ENCODE results near the gene MAP4.
A peak's percentile ranks its signal among the peaks of the same experiment; 100 is the strongest.

Gene MAP4

DNA sequence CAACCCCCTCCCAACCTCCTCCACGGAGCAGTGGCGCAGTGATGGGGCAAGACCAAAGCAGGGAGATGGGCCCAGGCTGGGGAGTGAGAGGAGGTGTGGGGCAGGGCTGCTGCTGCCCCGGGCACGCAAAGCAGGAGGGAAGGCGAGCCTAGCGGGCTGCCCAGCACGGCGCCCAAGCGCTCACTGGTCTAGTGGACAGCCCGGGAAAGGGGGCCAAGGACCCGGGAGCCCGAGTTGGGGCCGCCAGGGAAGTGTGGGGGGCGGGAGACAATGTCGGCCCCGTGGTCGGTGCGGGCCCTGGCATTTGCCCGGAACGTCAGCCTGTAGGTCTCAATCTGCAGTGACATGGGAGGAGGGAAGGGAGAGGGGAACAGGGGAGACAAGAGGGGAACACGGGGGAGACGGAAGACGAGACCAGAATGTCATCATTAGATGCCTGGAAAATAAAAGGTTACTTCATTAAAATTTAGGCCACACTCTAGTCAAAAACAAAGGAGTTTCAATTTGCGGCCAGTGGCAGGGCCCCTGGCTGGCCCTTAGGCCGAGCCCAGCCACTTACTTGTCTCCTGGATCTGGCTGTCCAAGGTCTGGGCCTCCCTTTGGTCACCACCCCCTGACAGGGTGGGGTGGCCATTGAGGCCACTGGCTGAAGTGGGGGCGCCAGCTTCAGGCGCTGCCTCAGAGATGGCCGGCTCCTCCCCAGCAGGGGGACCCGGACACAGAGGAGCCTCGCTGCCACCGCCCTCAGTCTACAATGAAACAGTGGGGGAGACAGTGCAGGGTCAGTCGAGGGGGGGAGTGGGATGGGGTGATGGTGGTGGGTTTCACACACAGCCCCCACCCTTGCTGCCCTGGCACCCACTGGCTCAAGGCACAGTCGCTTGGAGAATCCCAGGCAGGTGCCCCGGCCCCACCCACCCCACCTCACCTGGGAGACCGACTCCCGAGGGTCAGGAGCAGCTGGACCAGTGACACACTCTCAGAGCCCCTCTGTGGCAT is 163.3 kb downstream of the MAP4 start:
- Histone ChIP-seq H3K4me3 (no peak overlapping the region), H3K36me3 (replicated peaks) (peaks cover 77% of the 10 kb centered on the region), H3K9me3 (no peaks in the 10 kb centered on the region), H3K27me3 (ENCODE audit: low read depth) (no peaks in the 10 kb centered on the region), H3K4me1 (no peaks in the 10 kb centered on the region)
- no peak for DNase-seq (ENCODE audit: low spot score in 2 of 2)
- in situ Hi-C loops (cut with MboI; ENCODE audit: low sequenced_read_pairs) = no loop called here

DNA sequence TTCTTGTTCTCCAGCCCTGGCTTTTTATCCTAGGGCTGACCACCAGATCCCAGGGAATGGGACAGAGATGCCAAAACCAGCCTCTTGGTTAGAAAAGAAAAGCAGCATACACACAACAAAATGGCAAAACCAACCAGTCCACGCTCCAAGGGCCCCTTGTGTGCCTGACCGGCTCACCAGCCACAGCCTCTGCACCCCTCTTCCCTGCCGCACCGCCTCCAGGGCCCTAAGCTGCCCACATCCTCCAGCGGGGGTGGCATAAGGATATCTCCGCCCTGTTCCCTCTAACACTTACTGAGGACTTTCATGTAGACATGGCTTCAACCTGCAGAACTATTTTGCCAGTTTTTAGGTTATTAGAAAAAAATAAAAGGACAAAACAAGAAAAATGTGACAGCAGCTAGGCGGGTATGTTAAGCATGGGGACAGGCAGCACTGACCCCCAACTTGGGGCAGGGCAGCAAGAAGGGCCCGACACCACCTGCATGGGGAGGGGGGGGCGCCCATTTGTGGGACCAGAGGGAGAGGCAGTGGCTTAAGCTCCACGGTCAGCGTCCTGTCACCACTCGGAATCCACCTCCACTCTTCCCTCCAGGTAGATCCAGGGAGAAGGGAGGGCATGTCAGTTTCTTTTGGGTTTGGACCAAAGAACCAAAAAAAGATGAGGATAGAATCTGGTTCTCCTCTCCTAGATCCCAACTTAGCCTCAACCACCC is 164.2 kb downstream of the MAP4 start:
- peaks cover 79% of the 10 kb centered on the region for H3K36me3 ChIP-seq (replicated peaks)
- no peak overlapping the region for H3K4me3 ChIP-seq
- H3K9me3 ChIP-seq = no peaks in the 10 kb centered on the region
- in situ Hi-C loops (cut with MboI; ENCODE audit: low sequenced_read_pairs) = no loop called here
- H3K4me1 ChIP-seq = no peaks in the 10 kb centered on the region
- H3K27me3 ChIP-seq (ENCODE audit: low read depth) = no peaks in the 10 kb centered on the region
- no peak for DNase-seq (ENCODE audit: low spot score in 2 of 2)

DNA sequence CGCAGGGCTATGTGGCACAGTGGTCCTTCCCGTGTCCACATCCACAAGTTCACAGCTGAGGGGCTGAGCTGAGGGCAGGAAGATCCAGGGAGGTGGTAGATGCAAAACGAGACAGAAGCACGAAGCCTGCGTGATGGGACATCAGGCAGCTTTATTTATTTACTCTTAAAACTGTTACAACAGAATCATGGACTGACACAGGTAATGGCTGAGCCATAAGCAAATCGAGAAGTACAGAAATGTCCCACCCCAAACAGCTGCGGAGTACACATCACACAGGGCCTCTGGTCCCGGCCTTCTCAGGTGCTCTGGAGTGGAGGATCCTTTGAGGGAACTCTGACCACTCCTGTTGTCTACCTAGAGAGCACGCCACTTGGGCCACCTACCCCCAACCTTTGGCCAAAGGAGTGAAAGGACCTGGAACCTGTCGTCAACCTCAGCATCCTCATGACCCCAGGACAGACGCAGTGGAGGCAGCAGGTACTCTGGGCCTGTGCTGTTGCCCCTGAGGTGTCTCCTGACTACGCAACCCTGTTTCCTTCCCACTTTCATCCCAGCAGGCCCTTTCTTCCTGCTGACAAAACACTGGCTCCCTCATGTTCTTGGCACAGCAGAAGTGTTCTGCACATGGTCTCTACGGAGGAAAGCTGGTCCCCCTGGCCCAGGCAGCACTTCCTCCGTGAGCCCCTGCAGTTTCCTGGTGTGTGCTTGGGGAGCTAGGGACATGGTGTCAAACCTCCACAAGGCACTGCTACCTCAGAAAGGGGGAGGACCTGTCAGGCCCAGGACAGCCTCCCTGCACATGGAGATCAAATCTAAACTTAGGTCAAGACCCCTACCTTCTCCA is 165.4 kb downstream of the MAP4 start:
- Histone ChIP-seq H3K4me1 (no peaks in the 10 kb centered on the region), H3K4me3 (no peak overlapping the region), H3K36me3 (replicated peaks) (peaks cover 79% of the 10 kb centered on the region), H3K27me3 (ENCODE audit: low read depth) (no peaks in the 10 kb centered on the region), H3K9me3 (no peaks in the 10 kb centered on the region)
- in situ Hi-C loops (cut with MboI; ENCODE audit: low sequenced_read_pairs) = no loop called here
- no peak for DNase-seq (ENCODE audit: low spot score in 2 of 2)

DNA sequence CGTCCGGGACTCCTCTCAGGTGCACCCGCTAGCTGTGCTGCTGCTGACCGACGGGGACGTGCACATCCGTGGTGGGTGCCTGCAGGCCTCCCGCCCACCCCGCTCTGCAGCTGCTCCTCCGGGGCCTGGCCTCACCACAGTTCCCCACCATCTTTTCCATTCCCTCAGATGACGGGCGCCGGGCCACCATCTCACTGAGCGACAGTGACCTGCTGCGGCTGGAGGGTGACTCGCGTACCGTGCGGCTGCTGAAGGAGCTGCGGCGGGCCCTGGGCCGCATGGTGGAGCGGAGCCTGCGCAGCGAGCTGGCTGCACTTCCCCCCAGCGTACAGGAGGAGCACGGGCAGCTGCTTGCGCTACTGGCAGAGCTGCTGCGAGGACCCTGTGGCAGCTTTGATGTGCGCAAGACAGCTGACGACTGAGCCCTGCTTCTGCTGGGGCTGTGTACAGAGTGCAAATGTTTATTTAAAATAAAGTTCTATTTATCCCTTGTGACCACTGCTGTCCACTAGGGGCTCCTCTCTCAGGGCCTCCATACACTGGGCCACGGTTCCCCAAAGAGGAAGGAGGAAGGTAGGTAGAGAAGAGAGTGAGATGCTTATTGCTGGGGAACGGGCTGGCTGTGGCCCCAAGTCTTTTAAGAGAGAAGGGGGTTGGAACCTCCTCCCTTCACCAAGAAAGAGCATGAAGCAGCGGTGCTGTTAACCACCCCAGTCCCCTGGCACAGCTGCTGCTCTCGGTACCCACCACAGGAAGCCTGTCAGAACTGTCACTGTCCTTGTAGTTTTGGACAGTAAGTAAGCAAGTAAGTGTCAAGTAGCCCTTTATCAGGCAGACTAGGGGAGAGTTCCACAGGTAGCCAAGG is 166.3 kb downstream of the MAP4 start:
- Histone ChIP-seq H3K27me3 (ENCODE audit: low read depth) (no peaks in the 10 kb centered on the region), H3K4me3 (no peak overlapping the region), H3K9me3 (no peaks in the 10 kb centered on the region), H3K4me1 (no peaks in the 10 kb centered on the region), H3K36me3 (replicated peaks) (peaks cover 79% of the 10 kb centered on the region)
- in situ Hi-C loops (cut with MboI; ENCODE audit: low sequenced_read_pairs) = loop anchor here (5.0 to 10.0 kb wide), 2 partner anchors 135 to 302 kb away; no protein-coding TSS in a partner anchor
- peak in 1 of 2 experiments; percentile 40 for DNase-seq (ENCODE audit: low spot score in 2 of 2)

DNA sequence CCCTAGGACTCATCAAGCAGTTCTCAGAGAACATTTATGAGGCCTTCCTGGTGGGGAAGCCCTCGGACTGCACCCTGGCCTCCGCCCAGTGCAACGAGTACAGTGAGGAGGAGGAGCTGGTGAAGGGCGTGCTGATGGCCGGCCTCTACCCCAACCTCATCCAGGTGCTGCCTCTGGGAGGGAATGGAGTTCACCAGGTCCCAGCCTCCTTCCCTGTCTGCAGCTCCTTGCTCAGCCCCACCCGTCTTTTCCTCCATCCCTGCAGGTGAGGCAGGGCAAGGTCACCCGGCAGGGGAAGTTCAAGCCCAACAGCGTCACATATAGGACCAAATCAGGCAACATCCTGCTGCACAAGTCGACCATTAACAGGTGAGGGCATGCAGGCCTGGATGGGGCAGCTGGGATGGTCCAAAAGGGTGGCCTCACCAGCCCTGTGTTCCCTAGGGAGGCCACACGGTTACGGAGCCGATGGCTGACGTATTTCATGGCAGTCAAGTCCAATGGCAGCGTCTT is 167.0 kb downstream of the MAP4 start:
- Histone ChIP-seq H3K27me3 (ENCODE audit: low read depth) (no peaks in the 10 kb centered on the region), H3K4me3 (no peak overlapping the region), H3K4me1 (no peaks in the 10 kb centered on the region), H3K9me3 (no peaks in the 10 kb centered on the region), H3K36me3 (replicated peaks) (peaks cover 79% of the 10 kb centered on the region)
- no peak for DNase-seq (ENCODE audit: low spot score in 2 of 2)
- in situ Hi-C loops (cut with MboI; ENCODE audit: low sequenced_read_pairs) = loop anchor here (5.0 to 10.0 kb wide), 2 partner anchors 136 to 303 kb away; no protein-coding TSS in a partner anchor

DNA sequence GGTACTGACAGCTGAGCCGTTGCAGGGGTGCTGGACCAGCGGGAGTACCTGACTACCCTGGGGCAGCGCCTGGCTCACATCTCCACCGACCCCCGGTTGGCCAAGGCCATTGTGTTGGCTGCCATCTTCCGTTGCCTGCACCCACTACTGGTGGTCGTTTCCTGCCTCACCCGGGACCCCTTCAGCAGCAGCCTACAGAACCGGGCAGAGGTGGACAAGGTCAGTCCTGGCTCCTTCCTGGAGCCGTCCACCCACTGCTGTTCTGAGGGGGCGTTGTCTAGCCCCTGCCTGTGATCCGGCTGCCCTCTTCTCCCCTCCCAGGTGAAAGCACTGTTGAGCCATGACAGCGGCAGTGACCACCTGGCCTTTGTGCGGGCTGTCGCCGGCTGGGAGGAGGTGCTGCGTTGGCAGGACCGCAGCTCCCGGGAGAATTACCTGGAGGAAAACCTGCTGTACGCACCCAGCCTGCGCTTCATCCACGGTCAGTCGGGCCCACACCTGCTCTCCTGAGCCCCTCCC is 167.6 kb downstream of the MAP4 start:
- H3K4me1 ChIP-seq = no peaks in the 10 kb centered on the region
- in situ Hi-C loops (cut with MboI; ENCODE audit: low sequenced_read_pairs) = loop anchor here (5.0 to 10.0 kb wide), 2 partner anchors 136 to 304 kb away; no protein-coding TSS in a partner anchor
- DNase-seq (ENCODE audit: low spot score in 2 of 2) = no peak
- H3K4me3 ChIP-seq = no peak overlapping the region
- no peaks in the 10 kb centered on the region for H3K27me3 ChIP-seq (ENCODE audit: low read depth)
- H3K36me3 ChIP-seq (replicated peaks) = peaks cover 79% of the 10 kb centered on the region
- no peaks in the 10 kb centered on the region for H3K9me3 ChIP-seq

DNA sequence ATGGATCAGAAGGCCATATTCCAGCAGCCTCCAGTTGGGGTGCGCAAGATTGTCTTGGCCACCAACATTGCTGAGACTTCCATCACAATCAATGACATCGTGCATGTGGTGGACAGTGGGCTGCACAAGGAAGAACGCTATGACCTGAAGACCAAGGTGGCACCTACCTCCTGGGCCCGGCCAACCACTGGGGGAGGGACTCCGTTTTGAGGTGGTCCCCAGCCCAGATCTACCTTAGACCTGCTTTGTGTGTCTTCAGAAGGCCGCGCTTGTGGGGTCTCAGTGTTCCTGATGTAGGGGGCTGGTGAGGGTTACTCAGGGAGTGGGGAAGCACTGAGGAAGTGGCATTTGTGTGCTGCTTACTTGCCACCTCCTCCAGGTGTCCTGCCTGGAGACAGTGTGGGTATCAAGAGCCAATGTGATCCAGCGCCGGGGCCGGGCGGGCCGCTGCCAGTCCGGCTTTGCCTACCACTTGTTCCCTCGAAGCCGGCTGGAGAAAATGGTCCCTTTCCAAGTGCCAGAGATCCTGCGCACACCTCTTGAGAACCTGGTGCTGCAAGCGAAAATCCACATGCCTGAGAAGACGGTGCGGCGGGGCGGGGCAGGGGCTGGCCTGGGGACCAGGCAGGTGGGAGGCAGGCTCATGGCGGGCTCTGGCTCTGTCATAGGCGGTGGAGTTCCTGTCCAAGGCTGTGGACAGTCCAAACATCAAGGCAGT is 168.3 kb downstream of the MAP4 start:
- in situ Hi-C loops (cut with MboI; ENCODE audit: low sequenced_read_pairs) = loop anchor here (5.0 to 10.0 kb wide), 2 partner anchors 137 to 304 kb away; no protein-coding TSS in a partner anchor
- no peak overlapping the region for H3K4me3 ChIP-seq

DNA sequence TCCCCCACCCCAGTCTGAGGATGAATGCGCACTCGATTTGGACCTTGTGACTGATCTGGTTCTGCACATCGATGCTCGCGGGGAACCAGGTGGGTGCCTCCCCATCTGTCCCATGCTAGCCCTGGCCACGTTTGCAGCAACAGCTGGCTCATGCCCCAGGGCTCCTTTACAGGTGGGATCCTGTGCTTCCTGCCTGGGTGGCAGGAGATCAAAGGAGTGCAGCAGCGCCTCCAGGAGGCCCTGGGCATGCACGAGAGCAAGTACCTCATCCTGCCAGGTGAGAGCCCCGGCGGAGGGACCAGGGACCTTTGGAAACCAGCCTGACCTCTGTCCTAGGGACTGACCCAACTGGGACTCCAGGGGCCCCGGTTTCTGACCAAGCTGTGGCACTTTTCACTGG is 169.0 kb downstream of the MAP4 start:
- Histone ChIP-seq H3K36me3 (replicated peaks) (peaks cover 89% of the 10 kb centered on the region), H3K27me3 (ENCODE audit: low read depth) (no peaks in the 10 kb centered on the region), H3K9me3 (no peaks in the 10 kb centered on the region), H3K4me1 (no peaks in the 10 kb centered on the region; the same call in 1 of the 2 replicates), H3K4me3 (no peak overlapping the region)
- in situ Hi-C loops (cut with MboI; ENCODE audit: low sequenced_read_pairs) = loop anchor here (5.0 to 10.0 kb wide), 2 partner anchors 138 to 305 kb away; no protein-coding TSS in a partner anchor
- DNase-seq (ENCODE audit: low spot score in 2 of 2) = no peak

More for the DNA sequence above, 168.3 kb downstream of the MAP4 start:
- Histone ChIP-seq H3K36me3 (replicated peaks) (peaks cover 84% of the 10 kb centered on the region), H3K9me3 (no peaks in the 10 kb centered on the region), H3K27me3 (ENCODE audit: low read depth) (no peaks in the 10 kb centered on the region), H3K4me1 (no peaks in the 10 kb centered on the region)
- DNase-seq (ENCODE audit: low spot score in 2 of 2) = no peak

DNA sequence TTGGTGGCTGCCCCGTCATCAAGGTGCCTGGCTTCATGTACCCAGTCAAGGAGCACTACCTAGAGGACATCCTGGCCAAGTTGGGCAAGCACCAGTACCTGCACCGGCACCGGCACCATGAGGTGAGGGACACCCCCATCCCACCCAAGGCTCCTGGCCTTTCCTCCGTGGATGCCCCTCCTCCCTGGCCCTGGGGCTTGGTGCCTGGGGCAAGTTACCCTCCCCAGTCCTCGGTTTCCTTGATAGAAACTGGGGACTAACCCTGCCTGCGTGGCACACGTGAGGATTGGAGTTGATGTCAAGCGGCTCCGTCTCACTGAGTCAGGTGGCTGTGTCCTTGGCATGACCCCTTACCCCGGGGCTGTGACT is 169.4 kb downstream of the MAP4 start:
- in situ Hi-C loops (cut with MboI; ENCODE audit: low sequenced_read_pairs) = loop anchor here (5.0 to 10.0 kb wide), 2 partner anchors 138 to 305 kb away; no protein-coding TSS in a partner anchor
- peaks cover under 1% of the 10 kb centered on the region for H3K4me1 ChIP-seq
- DNase-seq (ENCODE audit: low spot score in 2 of 2) = no peak
- no peak overlapping the region for H3K4me3 ChIP-seq
- peaks cover 93% of the 10 kb centered on the region for H3K36me3 ChIP-seq (replicated peaks)
- H3K9me3 ChIP-seq = no peaks in the 10 kb centered on the region
- H3K27me3 ChIP-seq (ENCODE audit: low read depth) = no peaks in the 10 kb centered on the region

DNA sequence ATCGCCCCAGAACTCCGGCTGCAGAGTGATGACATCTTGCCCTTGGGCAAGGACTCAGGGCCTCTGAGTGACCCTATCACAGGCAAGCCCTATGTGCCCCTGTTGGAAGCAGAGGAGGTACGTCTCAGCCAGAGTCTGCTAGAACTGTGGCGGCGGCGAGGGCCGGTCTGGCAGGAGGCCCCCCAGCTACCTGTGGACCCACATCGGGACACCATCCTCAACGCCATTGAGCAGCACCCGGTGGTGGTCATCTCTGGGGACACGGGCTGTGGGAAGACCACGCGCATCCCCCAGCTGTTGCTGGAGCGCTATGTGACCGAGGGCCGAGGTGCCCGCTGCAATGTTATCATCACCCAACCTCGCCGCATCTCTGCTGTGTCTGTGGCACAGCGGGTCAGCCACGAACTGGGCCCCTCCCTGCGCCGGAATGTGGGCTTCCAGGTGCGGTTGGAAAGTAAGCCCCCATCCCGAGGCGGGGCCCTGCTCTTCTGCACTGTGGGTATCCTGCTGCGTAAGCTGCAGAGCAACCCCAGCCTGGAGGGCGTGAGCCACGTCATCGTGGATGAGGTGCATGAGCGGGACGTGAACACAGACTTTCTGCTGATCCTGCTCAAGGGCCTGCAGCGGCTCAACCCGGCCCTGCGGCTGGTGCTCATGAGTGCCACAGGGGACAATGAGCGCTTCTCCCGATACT is 169.9 kb downstream of the MAP4 start:
- peaks cover 98% of the 10 kb centered on the region for H3K36me3 ChIP-seq (replicated peaks)

DNA sequence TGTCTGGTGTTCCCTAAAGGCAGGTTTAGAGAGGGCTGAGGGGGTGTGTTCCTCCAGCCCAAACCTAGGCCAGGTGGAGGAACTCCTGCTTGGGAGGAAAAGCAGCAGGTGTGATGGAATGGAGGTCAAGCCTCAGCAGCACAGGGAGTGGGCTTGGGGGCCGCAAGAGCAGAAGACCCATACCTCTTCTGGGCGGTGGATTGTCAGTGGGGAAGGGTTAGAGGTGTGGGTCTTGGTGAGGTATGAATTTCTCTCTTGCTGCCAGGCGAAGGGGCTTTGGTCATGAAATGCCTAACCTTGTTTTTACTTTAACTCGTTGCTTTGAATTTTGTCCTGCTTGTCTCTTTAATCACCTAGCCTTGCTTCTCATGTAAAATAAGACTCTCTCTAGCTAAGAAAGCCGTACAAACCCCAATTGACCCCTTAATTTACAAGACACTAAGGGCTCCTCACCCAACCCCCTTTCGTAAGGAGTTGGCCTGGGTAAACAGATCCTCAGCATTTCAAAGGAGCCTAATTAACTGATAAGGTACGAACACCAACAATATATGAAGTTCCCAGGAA is 174.3 kb downstream of the MAP4 start:
- in situ Hi-C loops (cut with MboI; ENCODE audit: low sequenced_read_pairs) = loop anchor here (10.0 kb wide), 1 partner anchor 143 kb away; no protein-coding TSS in a partner anchor
- Histone ChIP-seq H3K36me3 (replicated peaks) (peaks cover 97% of the 10 kb centered on the region), H3K27me3 (ENCODE audit: low read depth) (no peaks in the 10 kb centered on the region), H3K4me1 (peaks cover 10% of the 10 kb centered on the region), H3K4me3 (no peak overlapping the region), H3K9me3 (no peaks in the 10 kb centered on the region)
- DNase-seq (ENCODE audit: low spot score in 2 of 2) = peak in 1 of 2 experiments; percentile 53

More for the DNA sequence above, 169.9 kb downstream of the MAP4 start:
- Histone ChIP-seq H3K9me3 (no peaks in the 10 kb centered on the region), H3K27me3 (ENCODE audit: low read depth) (no peaks in the 10 kb centered on the region), H3K4me3 (no peak overlapping the region), H3K4me1 (peaks cover 6% of the 10 kb centered on the region)
- in situ Hi-C loops (cut with MboI; ENCODE audit: low sequenced_read_pairs) = loop anchor here (5.0 to 10.0 kb wide), 2 partner anchors 138 to 306 kb away; no protein-coding TSS in a partner anchor
- DNase-seq (ENCODE audit: low spot score in 2 of 2) = no peak

Measured in HAP-1 (cell line).